ENCODE results near the gene RBM19. TPM values are rescaled to one million over a fixed set of nuclear protein-coding genes. Genes with fewer than 3 reads are reported as not detected.

Gene RBM19
- total and polyA plus RNA-seq, 11 donors, result 12.7 to 27.1 (median 17.4) TPM

DNA sequence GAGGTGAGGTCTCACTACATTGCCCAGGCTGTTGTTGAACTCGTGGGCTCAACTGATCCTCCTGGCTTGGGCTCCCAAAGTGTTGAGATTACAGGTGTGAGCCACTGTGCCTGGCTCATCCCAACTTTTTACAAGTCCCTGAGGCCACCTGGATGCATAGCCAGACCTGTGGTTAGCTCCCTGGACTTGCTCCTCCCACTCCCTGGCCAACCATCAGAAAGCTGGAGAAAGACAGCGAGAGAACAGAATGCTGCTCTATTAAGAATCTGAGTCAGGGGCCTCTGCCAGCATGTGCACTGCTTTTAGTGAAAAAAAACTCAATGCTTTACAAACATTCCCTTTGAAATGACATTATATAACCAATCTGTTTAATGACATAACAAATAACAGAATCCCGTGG is 78.2 kb downstream of the RBM19 start:
- Histone ChIP-seq H3K9me3 (peaks cover 0 to 11% (median 2%) of the 10 kb centered on the region in 12 donors), H3K27me3 (no peaks in the 10 kb centered on the region), H3K4me1 (no peaks in the 10 kb centered on the region), H3K36me3 (peaks cover 0 to 8% (median 0%) of the 10 kb centered on the region in 9 donors), H3K27ac (no peak overlapping the region), H3K4me3 (no peak overlapping the region)
- ATAC-seq (no peak), DNase-seq (no peak)
- no peak for TF ChIP-seq POLR2A (IDR thresholded peaks at IDR 0.05)
- TF ChIP-seq, protein P1, sequence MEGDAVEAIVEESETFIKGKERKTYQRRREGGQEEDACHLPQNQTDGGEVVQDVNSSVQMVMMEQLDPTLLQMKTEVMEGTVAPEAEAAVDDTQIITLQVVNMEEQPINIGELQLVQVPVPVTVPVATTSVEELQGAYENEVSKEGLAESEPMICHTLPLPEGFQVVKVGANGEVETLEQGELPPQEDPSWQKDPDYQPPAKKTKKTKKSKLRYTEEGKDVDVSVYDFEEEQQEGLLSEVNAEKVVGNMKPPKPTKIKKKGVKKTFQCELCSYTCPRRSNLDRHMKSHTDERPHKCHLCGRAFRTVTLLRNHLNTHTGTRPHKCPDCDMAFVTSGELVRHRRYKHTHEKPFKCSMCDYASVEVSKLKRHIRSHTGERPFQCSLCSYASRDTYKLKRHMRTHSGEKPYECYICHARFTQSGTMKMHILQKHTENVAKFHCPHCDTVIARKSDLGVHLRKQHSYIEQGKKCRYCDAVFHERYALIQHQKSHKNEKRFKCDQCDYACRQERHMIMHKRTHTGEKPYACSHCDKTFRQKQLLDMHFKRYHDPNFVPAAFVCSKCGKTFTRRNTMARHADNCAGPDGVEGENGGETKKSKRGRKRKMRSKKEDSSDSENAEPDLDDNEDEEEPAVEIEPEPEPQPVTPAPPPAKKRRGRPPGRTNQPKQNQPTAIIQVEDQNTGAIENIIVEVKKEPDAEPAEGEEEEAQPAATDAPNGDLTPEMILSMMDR (IDR thresholded peaks at IDR 0.05), result no peak
- 91 to 97% (median 96%) methylated on average over 3 of the region's 3 CpGs for WGBS, 4 donors
- intact Hi-C loops (cut with DNase I), result no loop called here

DNA sequence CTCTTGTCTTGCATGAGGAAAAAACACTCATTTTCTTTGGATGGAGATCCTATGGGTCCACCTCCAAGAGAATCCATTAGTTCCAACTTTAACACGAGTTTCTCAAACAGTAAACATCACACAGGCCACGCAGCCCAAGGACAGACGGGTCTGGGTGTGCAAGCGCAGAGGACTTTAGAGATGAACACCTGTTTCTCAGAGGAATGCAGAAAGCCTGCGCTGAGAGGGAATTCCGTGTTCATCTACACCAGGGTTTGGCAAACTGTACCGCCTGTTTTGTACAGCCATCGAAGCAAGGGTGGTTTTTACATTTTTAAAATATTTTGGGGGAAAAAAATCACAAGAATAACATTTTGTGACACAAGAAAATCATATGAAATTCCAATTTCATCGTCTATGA is 79.4 kb downstream of the RBM19 start:
- Histone ChIP-seq H3K4me1 (no peaks in the 10 kb centered on the region), H3K27me3 (no peaks in the 10 kb centered on the region), H3K27ac (no peak overlapping the region), H3K36me3 (peaks cover 0 to 8% (median 0%) of the 10 kb centered on the region in 9 donors), H3K4me3 (no peak overlapping the region), H3K9me3 (peaks cover 0 to 11% (median 2%) of the 10 kb centered on the region in 12 donors)
- intact Hi-C loops (cut with DNase I), result no loop called here
- ATAC-seq, result no peak
- TF ChIP-seq, protein P1 (IDR thresholded peaks at IDR 0.05), result no peak
- 95 to 98% (median 97%) methylated on average over 9 of the region's 9 CpGs for WGBS, 4 donors
- no peak for DNase-seq

DNA sequence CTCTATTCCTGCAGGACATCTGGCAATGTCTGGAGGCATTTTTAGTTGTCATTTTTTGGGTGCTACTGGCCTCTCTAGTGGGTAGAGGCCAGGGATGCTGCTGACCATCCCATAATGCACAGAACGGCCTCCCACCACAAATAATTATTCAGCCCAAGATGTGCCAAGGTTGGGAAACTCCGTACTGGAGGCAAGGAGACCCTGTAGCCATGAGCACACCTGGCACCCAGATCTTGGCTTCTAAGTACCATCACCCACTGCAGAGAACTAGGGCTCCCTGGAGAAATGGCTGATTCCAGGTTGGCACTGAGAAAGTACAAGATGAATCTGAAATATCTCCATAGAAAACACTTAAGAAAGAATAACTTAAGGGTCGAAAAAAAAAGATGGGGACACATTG is 81.7 kb downstream of the RBM19 start:
- ATAC-seq, result no peak
- H3K27me3 ChIP-seq, result no peaks in the 10 kb centered on the region
- peaks cover 0 to 11% (median 2%) of the 10 kb centered on the region in 12 donors for H3K9me3 ChIP-seq
- intact Hi-C loops (cut with DNase I), result no loop called here
- no peak overlapping the region for H3K27ac ChIP-seq
- no peak for DNase-seq
- TF ChIP-seq, protein P1 (IDR thresholded peaks at IDR 0.05), result no peak
- TF ChIP-seq POLR2A (IDR thresholded peaks at IDR 0.05), result no peak
- H3K4me1 ChIP-seq, result no peaks in the 10 kb centered on the region
- 96 to 99% (median 98%) methylated on average over 3 of the region's 3 CpGs for WGBS, 4 donors
- H3K36me3 ChIP-seq, result peaks cover 0 to 8% (median 0%) of the 10 kb centered on the region in 9 donors
- no peak overlapping the region for H3K4me3 ChIP-seq

DNA sequence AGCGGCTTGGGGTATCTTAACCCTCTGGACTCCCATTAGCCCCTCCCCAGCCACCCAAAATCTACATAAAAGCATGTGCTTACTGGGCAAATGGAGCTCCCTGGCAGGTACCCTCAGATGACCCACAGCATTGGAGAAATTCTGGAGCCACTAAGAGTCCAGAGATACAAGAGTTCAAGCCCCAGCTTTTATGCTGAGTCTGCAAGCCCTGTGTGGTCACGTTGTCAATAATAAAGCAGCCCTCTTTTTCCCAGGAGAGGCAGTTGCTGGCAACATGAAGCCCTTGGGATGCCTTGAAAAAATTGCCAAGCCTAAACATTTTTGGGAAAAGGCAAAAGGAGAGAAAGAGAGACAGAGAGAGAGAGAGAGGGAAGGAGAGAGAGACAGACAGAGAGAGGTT is 83.4 kb downstream of the RBM19 start:
- Histone ChIP-seq H3K4me1 (no peaks in the 10 kb centered on the region), H3K4me3 (no peak overlapping the region), H3K27ac (no peak overlapping the region), H3K27me3 (no peaks in the 10 kb centered on the region), H3K9me3 (peaks cover 0 to 11% (median 2%) of the 10 kb centered on the region in 12 donors), H3K36me3 (peaks cover 0 to 8% (median 0%) of the 10 kb centered on the region in 9 donors)
- TF ChIP-seq, protein P1 (IDR thresholded peaks at IDR 0.05), result no peak
- TF ChIP-seq POLR2A (IDR thresholded peaks at IDR 0.05), result no peak
- ATAC-seq (no peak), DNase-seq (no peak)
- WGBS, 4 donors, result 83 to 96% (median 87%) methylated on average over 2 of the region's 2 CpGs
- intact Hi-C loops (cut with DNase I), result no loop called here

Data from heart left ventricle (tissue), 16 donors.